ENCODE results near the gene DYNC2I2. TPM values are rescaled to one million over a fixed set of nuclear protein-coding genes. Genes with fewer than 3 reads are reported as not detected.
"Not testable (repeated sequence)": the region's sequence is repeated elsewhere in the genome, so short reads cannot be mapped to it uniquely, and the experiment has no call there.

DYNC2I2 gene
- total RNA-seq, 1 donor from 2014 or later = 37.0 TPM

DNA sequence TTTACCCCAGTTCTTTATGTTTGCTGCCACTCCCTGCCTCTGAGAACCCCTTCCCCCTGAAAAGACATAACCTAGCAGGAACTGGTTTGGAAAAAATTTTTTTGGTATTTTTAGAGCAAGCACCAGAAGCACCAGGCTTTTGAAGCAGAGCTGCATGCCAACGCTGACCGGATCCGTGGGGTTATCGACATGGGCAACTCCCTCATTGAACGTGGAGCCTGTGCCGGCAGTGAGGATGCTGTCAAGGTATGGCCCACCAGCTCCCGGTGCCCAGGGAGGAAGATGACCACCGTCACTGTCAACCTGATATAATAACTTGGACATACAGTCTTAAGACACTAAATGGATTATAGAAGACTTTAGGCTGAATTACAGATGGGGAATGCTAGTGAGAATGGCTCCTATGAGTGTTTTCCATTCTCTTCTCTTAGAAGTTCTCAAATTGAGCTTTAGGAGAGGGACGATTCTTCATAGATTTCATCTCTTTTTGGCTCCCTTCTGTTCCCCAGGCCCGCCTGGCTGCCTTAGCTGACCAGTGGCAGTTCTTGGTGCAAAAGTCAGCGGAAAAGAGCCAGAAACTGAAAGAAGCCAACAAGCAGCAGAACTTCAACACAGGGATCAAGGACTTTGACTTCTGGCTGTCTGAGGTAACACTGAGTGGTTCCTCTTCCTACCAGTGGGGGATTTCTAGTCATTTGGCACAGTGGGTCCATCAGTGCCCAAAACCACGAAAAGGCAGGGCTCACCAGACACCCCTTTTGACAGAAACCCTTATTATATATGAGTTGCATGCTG lies 44.9 kb downstream of the DYNC2I2 start:
- no peak for DNase-seq

DNA sequence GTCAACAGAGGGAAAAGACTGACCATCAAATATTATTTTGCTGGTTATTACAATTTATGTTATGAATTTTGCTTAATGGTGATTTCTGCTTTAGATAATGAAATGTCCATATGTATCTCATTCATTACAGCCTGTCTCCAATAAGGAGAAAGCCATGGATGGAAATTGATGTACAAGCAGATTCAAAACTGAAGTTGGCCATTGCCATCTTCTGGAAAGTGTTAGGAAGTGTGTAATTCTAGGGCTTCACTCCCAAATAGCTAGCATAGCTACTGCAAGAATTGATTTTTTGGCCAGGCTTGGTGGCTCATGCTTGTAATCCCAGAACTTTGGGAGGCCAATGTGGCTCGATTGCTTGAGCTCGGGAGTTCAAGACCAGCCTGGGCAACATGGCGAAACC lies 45.8 kb downstream of the DYNC2I2 start:
- DNase-seq = no peak

DNA sequence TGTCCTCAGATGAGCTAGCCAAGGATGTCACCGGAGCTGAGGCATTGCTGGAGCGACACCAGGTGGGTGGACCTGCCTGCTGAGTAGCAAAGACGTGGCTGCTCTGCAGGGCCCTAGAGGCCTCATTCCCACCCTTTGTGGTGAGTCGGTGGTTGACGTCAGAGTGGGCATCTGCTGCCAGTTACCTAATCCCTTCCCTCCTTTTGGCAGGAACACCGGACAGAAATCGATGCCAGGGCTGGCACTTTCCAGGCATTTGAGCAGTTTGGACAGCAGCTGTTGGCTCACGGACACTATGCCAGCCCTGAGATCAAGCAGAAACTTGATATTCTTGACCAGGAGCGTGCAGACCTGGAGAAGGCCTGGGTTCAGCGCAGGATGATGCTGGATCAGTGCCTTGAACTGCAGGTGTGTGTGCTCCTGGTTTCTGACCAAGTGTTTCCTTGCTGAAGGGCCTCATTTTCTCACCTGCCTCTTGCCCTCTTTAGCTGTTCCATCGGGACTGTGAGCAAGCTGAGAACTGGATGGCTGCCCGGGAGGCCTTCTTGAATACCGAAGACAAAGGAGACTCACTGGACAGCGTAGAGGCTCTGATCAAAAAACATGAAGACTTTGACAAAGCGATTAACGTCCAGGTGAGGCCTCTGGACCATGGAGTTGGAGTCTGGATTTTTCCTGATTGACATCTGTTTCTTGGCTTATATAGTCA lies 48.9 kb downstream of the DYNC2I2 start:
- DNase-seq = peak; percentile 95

- DNase-seq = no peak
Observed at GRCh38 chr9:128603697-128604096, 53.0 kb downstream of the DYNC2I2 start.

DNA sequence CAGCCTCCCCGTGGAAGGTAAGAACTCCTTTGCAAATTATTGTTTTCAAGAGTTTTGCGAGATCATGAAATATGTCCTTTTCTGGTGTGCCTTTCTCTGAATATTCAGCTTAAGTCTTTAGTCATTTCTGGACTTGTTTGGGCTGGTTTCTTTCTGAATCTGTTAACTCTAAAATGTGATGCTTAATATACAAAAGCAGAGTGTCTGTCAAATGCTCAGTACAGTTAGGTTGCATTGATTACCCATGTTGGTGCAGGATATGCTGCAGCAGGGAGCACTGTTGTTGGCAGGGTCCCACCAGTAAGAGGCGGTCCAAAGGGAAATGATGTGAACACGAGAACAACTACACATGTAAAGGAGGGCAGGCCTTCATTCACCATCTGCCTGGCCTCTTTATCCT lies 56.5 kb downstream of the DYNC2I2 start:
- DNase-seq = no peak

GRCh38 chr9:128595471-128595870 lies 61.2 kb downstream of the DYNC2I2 start:
- no peak for DNase-seq

GRCh38 chr9:128593856-128594255 lies 62.8 kb downstream of the DYNC2I2 start:
- no peak for DNase-seq

DNA sequence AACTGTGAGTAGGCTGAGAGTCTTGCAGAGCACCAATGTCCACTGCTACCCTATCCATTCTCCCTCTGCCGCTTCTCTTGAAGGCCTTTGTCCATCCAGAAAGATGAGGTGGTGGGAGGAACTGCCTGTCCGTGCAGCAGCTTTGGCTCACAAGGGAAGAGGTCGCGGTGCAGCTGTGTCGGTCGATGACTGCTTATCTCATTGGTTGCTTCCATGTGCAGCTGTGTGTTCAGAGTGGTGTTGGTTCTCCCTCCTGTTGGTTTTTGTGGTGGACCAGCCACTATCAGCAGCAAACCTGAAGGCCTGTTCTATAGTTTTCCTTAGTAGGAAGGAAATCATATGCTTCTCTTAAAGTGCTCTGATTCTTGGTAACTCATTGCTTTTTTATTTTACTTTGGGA lies 63.6 kb downstream of the DYNC2I2 start:
- DNase-seq = no peak

GRCh38 chr9:128588581-128589233 lies 67.9 kb downstream of the DYNC2I2 start:
- DNase-seq = no peak

GRCh38 chr9:128587453-128587852 lies 69.2 kb downstream of the DYNC2I2 start:
- no peak for DNase-seq

- DNase-seq = not testable (repeated sequence)
Observed at GRCh38 chr9:128586934-128587333, 69.7 kb downstream of the DYNC2I2 start.

DNA sequence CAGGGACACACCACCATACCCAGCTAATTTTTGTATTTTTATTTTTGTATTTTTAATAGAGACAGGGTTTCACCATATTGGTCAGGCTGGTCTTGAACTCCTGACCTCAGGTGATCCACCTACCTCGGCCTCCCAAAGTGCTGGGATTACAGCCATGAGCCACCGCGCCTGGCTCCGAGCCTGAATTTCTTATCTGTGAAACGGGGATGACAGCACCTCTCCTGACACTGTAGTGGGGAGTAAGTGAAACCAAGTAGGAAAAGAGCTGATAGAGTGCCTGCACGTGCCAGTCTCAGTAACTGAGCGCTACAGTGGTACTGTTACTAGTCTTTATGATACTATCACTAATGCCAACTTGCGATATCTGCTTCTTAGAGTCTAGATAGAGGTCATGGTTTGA lies 71.5 kb downstream of the DYNC2I2 start:
- DNase-seq = not testable (repeated sequence)

Other genes with a start within 250 kb of the DYNC2I2 start
- gene CERCAM, start 236.0 kb downstream of the DYNC2I2 start, total RNA-seq = 63.2 TPM
- 20.9 TPM for gene ODF2, start 200.8 kb downstream of the DYNC2I2 start, total RNA-seq
- 32.0 TPM for gene GLE1, start 152.1 kb downstream of the DYNC2I2 start, total RNA-seq
- gene SPTAN1, start 104.3 kb downstream of the DYNC2I2 start, total RNA-seq = 335 TPM
- gene SET, start 32.4 kb upstream of the DYNC2I2 start, total RNA-seq = 307 TPM
- 5.9 TPM for gene PKN3, start 45.7 kb upstream of the DYNC2I2 start, total RNA-seq
- 4.1 TPM for gene ZDHHC12, start 67.3 kb upstream of the DYNC2I2 start, total RNA-seq
- gene ZER1, start 115.1 kb upstream of the DYNC2I2 start, total RNA-seq = 56.1 TPM
- 22.9 TPM for gene TBC1D13, start 130.4 kb upstream of the DYNC2I2 start, total RNA-seq
- gene ENDOG, start 161.7 kb upstream of the DYNC2I2 start, total RNA-seq = 30.7 TPM
- 17.1 TPM for gene SPOUT1, start 172.9 kb upstream of the DYNC2I2 start, total RNA-seq
- gene KYAT1, start 225.1 kb upstream of the DYNC2I2 start, total RNA-seq = 7.3 TPM
- gene LRRC8A, start 225.3 kb upstream of the DYNC2I2 start, total RNA-seq = 25.8 TPM

All from tongue (tissue), 2 donors.